Smooth muscle cell of bladder (primary cell): ENCODE results near the gene HDAC7. TPM values are rescaled to one million over a fixed set of nuclear protein-coding genes. Genes with fewer than 3 reads are reported as not detected.

Experiments
- total RNA-seq: library from RNA; depleted of rRNA; stranded (reverse); fragments of >200 nt; gene quantifications from 2 replicates; pipeline ENCODE4 v1.2.3, GENCODE V29; 2014

HDAC7 gene
- 19.6 and 26.7 TPM in 2 replicates for total RNA-seq

GRCh38 chr12:47819896-47820630, at the start of gene HDAC7:
Gene HDAC7 (minus strand): TSS chr12:47819903. CDS start chr12:47819785, 118 bp downstream.

GRCh38 chr12:47773062-47773857, 46.4 kb downstream of the HDAC7 start, which contains the start of gene SLC48A1:
Gene SLC48A1 (plus strand): TSS chr12:47773238. CDS start chr12:47773305, 67 bp downstream.

GRCh38 chr12:47758834-47759690, 60.6 kb downstream of the HDAC7 start, which contains the start of gene RAPGEF3:
Gene RAPGEF3 (minus strand): TSS chr12:47758880. CDS start chr12:47758556, 324 bp downstream.

Other genes starting within 250 kb of the HDAC7 start
- gene RPAP3, start 113.9 kb downstream of the HDAC7 start, total RNA-seq = 9.8 and 13.8 TPM in 2 replicates
- gene ENDOU, start 94.4 kb downstream of the HDAC7 start, total RNA-seq = not detected in 2 replicates
- 1.00 and 2.1 TPM in 2 replicates for gene RAPGEF3, start 61.0 kb downstream of the HDAC7 start, total RNA-seq
- 11.1 and 18.4 TPM in 2 replicates for gene SLC48A1, start 46.7 kb downstream of the HDAC7 start, total RNA-seq
- 7.8 and 8.1 TPM in 2 replicates for gene VDR, start 85.1 kb upstream of the HDAC7 start, total RNA-seq
- gene TMEM106C, start 143.7 kb upstream of the HDAC7 start, total RNA-seq = 49.5 and 71.4 TPM in 2 replicates
- not detected in 2 replicates for gene COL2A1, start 184.6 kb upstream of the HDAC7 start, total RNA-seq